Measurements from ENCODE around the gene LRRC27.

GRCh38 chr10:132415956-132416355 lies 84.0 kb downstream of the LRRC27 start:
- TF ChIP-seq CTCF (IDR thresholded peaks at IDR 0.05; ENCODE audit: insufficient read depth, low read length, poor library complexity, severe bottlenecking) (no peak), EZH2phosphoT487 (conservative IDR thresholded peaks at IDR 0.05; ENCODE audit: low read length) (no peak)

Measured in SU-DHL-6 (cell line).